HepG2 (cell line): ENCODE data around the gene DZIP1L. TPM values are rescaled to one million over a fixed set of nuclear protein-coding genes. Genes with fewer than 3 reads are reported as not detected.

ENCODE experiments used
- ATAC-seq: fragments of 200-7000 bp; cut with Tn5 transposase; 3 replicates; pipeline ENCODE4 v1.9.1; 2020; ENCODE audit warnings: mild to moderate bottlenecking, moderate library complexity
- BruUV-seq: library from RNA; stranded (reverse); fragments of 400-500 nt; replicated peaks from 2 replicates; lab custom pipeline; 2021; lab: Mats Ljungman, UMichigan
- CTCF ChIA-PET: fragments of 300-600 bp; formaldehyde crosslinking; extraction: SDS; loops from one replicate; lab custom pipeline; 2021; ENCODE audit warnings: low total read pairs, inconsistent platforms, low intra/inter-chr PET ratio; lab: Yijun Ruan, JAX
- POLR2A ChIA-PET: fragments of 350-600 bp; sonication (Branson Sonifier 250); formaldehyde crosslinking; loops from one replicate; lab custom pipeline; 2020; ENCODE audit warnings: antibody characterized with exemption, inconsistent platforms; lab: Yijun Ruan, JAX
- DNase-seq: peaks from one replicate; pipeline ENCODE4 v3.0.0-alpha.2; 2015; ENCODE audit warnings: low spot score
- FAIRE-seq: peaks from 3 replicates; lab custom pipeline; 2011; peaks lifted over from hg19 to GRCh38; lab: Jason Lieb, UNC
- H2AFZ ChIP-seq: one replicate; pipeline ENCODE4 v1.6.1; 2011; ENCODE audit warnings: low read length, inconsistent platforms
- H3K27ac ChIP-seq: fragments of 300-600 bp; 3 replicates; pipeline ENCODE4 v1.8.0; 2011; ENCODE audit warnings: mixed run types, mild to moderate bottlenecking, mixed read lengths, low read length, inconsistent platforms; ENCODE audit not compliant: insufficient read depth; ENCODE audit errors: extremely low read length
- H3K27me3 ChIP-seq, 2 experiments: fragments of 200-600 bp in 1 of 2; 2 replicates in 1 of 2; 3 replicates in 1 of 2; pipeline versions ENCODE4 v1.6.0 to v1.8.0; 2011; ENCODE audit warnings: low read length in 2 of 2, mild to moderate bottlenecking in 2 of 2, moderate library complexity in 2 of 2, inconsistent platforms in 1 of 2; ENCODE audit not compliant: insufficient read depth in 2 of 2, control insufficient read depth in 1 of 2
- H3K36me3 ChIP-seq, 2 experiments: fragments of 200-600 bp in 1 of 2; replicated peaks in 1 of 2; 2 replicates in 1 of 2; 3 replicates in 1 of 2; pipeline versions ENCODE4 v1.5.1 to v1.8.0; 2011; ENCODE audit warnings: low read length in 2 of 2, inconsistent platforms in 1 of 2; ENCODE audit not compliant: insufficient read depth in 2 of 2, control insufficient read depth in 1 of 2
- H3K4me1 ChIP-seq: 2 replicates; pipeline ENCODE4 v1.5.1; 2012; ENCODE audit warnings: low read length, inconsistent platforms; ENCODE audit not compliant: insufficient read depth
- H3K4me2 ChIP-seq: 2 replicates; pipeline ENCODE4 v1.6.0; 2011; ENCODE audit warnings: low read depth, low read length, inconsistent platforms
- H3K4me3 ChIP-seq, 3 experiments: fragments of 200-600 bp in 1 of 3; sonication (generic), shearing (Covaris generic) in 1 of 3; replicated peaks in 1 of 3; 2 replicates each; pipeline ENCODE4 v1.5.1; 2011 to 2016; ENCODE audit warnings: low read length in 3 of 3, inconsistent platforms in 2 of 3, low read depth in 2 of 3, mild to moderate bottlenecking in 2 of 3, control low read depth in 1 of 3, mixed read lengths in 1 of 3; ENCODE audit not compliant: insufficient read depth in 1 of 3
- H3K79me2 ChIP-seq: one replicate; pipeline ENCODE4 v1.6.1; 2011; ENCODE audit warnings: low read length, inconsistent platforms; ENCODE audit not compliant: insufficient read depth
- H3K9ac ChIP-seq: 2 replicates; pipeline ENCODE4 v1.6.0; 2011; ENCODE audit warnings: mild to moderate bottlenecking, low read depth, low read length, inconsistent platforms; ENCODE audit not compliant: insufficient read depth
- H3K9me3 ChIP-seq: 2 replicates; pipeline ENCODE4 v1.5.1; 2012; ENCODE audit warnings: mild to moderate bottlenecking, low read length
- H4K20me1 ChIP-seq: 2 replicates; pipeline ENCODE4 v1.6.0; 2011; ENCODE audit warnings: inconsistent platforms, mild to moderate bottlenecking, low read length, moderate library complexity; ENCODE audit not compliant: insufficient read depth
- ETV5 ChIP-seq: IDR thresholded peaks from 2 replicates; pipeline ENCODE4 v1.6.1; 2018; ENCODE audit warnings: missing biosample characterization, missing genetic modification reagents, inconsistent platforms, borderline replicate concordance
- GATAD2A ChIP-seq: IDR thresholded peaks from 2 replicates; pipeline ENCODE4 v1.6.1; 2016
- IKZF1 ChIP-seq: fragments of 450-650 bp; IDR thresholded peaks from 2 replicates; pipeline ENCODE4 v1.7.1; 2016
- MIER2 ChIP-seq: IDR thresholded peaks from 2 replicates; pipeline ENCODE4 v1.6.1; 2016; ENCODE audit warnings: missing biosample characterization, missing genetic modification reagents
- SALL1 ChIP-seq: sonication (generic); formaldehyde crosslinking; IDR thresholded peaks from 2 replicates; pipeline ENCODE4 v1.8.0; 2022; ENCODE audit warnings: mild to moderate bottlenecking, missing genetic modification reagents
- SIN3A ChIP-seq: IDR thresholded peaks from 2 replicates; pipeline ENCODE4 v1.6.1; 2011; ENCODE audit warnings: low read depth, mild to moderate bottlenecking, control low read depth, low read length, borderline replicate concordance
- SP1 ChIP-seq, 2 experiments: fragments of 450-650 bp in 1 of 2; sonication (generic) in 1 of 2; formaldehyde crosslinking in 1 of 2; IDR thresholded peaks; 2 replicates each; pipeline versions ENCODE4 v1.4.0 to v1.6.1; 2016 to 2020; ENCODE audit warnings: missing genetic modification reagents in 1 of 2
- ZFP37 ChIP-seq: sonication (generic); formaldehyde crosslinking; IDR thresholded peaks from 2 replicates; pipeline ENCODE4 v1.4.0; 2020; ENCODE audit warnings: missing genetic modification reagents, borderline replicate concordance
- ZNF207 ChIP-seq: fragments of 450-650 bp; IDR thresholded peaks from 2 replicates; pipeline ENCODE4 v1.6.1; 2016; ENCODE audit warnings: antibody characterized with exemption, borderline replicate concordance
- ZNF232 ChIP-seq: sonication (generic); formaldehyde crosslinking; IDR thresholded peaks from 2 replicates; pipeline ENCODE4 v1.4.0; 2020; ENCODE audit warnings: missing genetic modification reagents, borderline replicate concordance
- ZNF547 ChIP-seq: sonication (generic); formaldehyde crosslinking; IDR thresholded peaks from 2 replicates; pipeline ENCODE4 v1.5.1; 2020; ENCODE audit warnings: mild to moderate bottlenecking, missing genetic modification reagents
- ZNF678 ChIP-seq: sonication (generic); formaldehyde crosslinking; IDR thresholded peaks from 2 replicates; pipeline ENCODE4 v1.4.0; 2020; ENCODE audit warnings: mild to moderate bottlenecking, missing genetic modification reagents
- ZNF777 ChIP-seq: sonication (generic); formaldehyde crosslinking; IDR thresholded peaks from 2 replicates; pipeline ENCODE4 v1.4.0; 2020; ENCODE audit warnings: missing genetic modification reagents
- ZNF816 ChIP-seq: sonication (generic); formaldehyde crosslinking; IDR thresholded peaks from 2 replicates; pipeline ENCODE4 v1.8.0; 2022; ENCODE audit warnings: missing genetic modification reagents, mild to moderate bottlenecking, borderline replicate concordance
- WGBS: methylation state at CpG from one replicate; pipeline ENCODE4 v1.1.6; 2017; ENCODE audit warnings: low lambda C conversion rate; 5-methylcytosine and 5-hydroxymethylcytosine counted together
- in situ Hi-C: cut with HindIII; loops from 2 replicates; pipeline ENCODE4 v1.10.0; 2017; ENCODE audit warnings: low pct_unique_long_range_greater_than_20kb; ENCODE audit not compliant: extremely low pct_ligation_motif_present
- intact Hi-C: fragments of 100-400 bp; cut with micrococcal nuclease; formaldehyde crosslinking; loops from one replicate; pipeline ENCODE4 v1.10.0; 2022; ENCODE audit not compliant: unreplicated experiment
- polyA plus RNA-seq, 8 experiments: library from polyadenylated mRNA; depleted of rRNA in 3 of 8; stranded (reverse) in 7 of 8; unstranded in 1 of 8; fragments of >200 nt; fragmentation: Illumina TruSeq in 4 of 8; extraction: Trizol in 4 of 8; gene quantifications; 2 replicates each; pipeline versions ENCODE4 v1.2.1 to v1.2.3, GENCODE V29; 2011 to 2016; ENCODE audit warnings: low read depth in 4 of 8, missing spikeins in 1 of 8, mixed read lengths in 1 of 8; ENCODE audit not compliant: insufficient read depth in 1 of 8
- total RNA-seq, 5 experiments: library from RNA; depleted of rRNA; stranded (reverse); fragments of >200 nt; fragmentation: Illumina TruSeq; extraction: Trizol; gene quantifications; 2 replicates each; pipeline ENCODE4 v1.2.3, GENCODE V29; 2016; ENCODE audit warnings: low read depth in 1 of 5

Gene DZIP1L
- total and polyA plus RNA-seq, 2 of the 13 experiments (the other 11 are each of a cell fraction or from before 2014, with no cell fraction given) = 0.90 to 1.2 TPM

DNA sequence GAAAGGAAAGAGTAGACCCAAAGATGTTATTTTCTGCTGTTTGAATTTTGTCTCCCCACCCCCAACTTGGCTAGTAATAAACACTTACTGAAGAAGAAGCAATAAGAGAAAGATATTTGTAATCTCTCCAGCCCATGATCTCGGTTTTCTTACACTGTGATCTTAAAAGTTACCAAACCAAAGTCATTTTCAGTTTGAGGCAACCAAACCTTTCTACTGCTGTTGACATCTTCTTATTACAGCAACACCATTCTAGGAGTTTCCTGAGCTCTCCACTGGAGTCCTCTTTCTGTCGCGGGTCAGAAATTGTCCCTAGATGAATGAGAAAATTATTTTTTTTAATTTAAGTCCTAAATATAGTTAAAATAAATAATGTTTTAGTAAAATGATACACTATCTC is 83.9 kb downstream of the DZIP1L start:
- no peak overlapping the region for H3K4me3 ChIP-seq
- H3K36me3 ChIP-seq = no peaks in the 10 kb centered on the region
- FAIRE-seq (no peak), ATAC-seq (no peak), DNase-seq (no peak)
- in situ Hi-C loops (no loop called here), intact Hi-C loops (no loop called here)
- TF ChIP-seq GATAD2A (no peak), IKZF1 (no peak), ZNF777 (CRISPR knock-in tag) (no peak), ZNF232 (no peak), ZFP37 (CRISPR knock-in tag) (no peak), ETV5 (no peak), ZNF816 (CRISPR knock-in tag) (no peak)
- no peaks in the 10 kb centered on the region for H3K4me1 ChIP-seq
- no peak overlapping the region for H3K9ac ChIP-seq
- ChIA-PET POLR2A (no interaction called here), CTCF (no interaction called here)
- H4K20me1 ChIP-seq = no peaks in the 10 kb centered on the region
- no peaks in the 10 kb centered on the region for H3K9me3 ChIP-seq
- H3K79me2 ChIP-seq = no peaks in the 10 kb centered on the region
- H3K27ac ChIP-seq = no peak overlapping the region
- 69% methylated on average over 3 of the region's 3 CpGs for WGBS
- H3K4me2 ChIP-seq = no peak overlapping the region
- no peak overlapping the region for H2AFZ ChIP-seq
- no peaks in the 10 kb centered on the region for H3K27me3 ChIP-seq
- no TSS peak for BruUV-seq

GRCh38 chr3:138030734-138031280 is 84.6 kb downstream of the DZIP1L start:
- no TSS peak for BruUV-seq
- no peak overlapping the region for H3K4me2 ChIP-seq
- H3K9ac ChIP-seq = no peak overlapping the region
- H3K4me1 ChIP-seq = no peaks in the 10 kb centered on the region
- no peaks in the 10 kb centered on the region for H3K79me2 ChIP-seq
- H2AFZ ChIP-seq = no peak overlapping the region
- FAIRE-seq (no peak), DNase-seq (no peak), ATAC-seq (no peak)
- in situ Hi-C loops = no loop called here
- H3K9me3 ChIP-seq = no peaks in the 10 kb centered on the region
- no peak overlapping the region for H3K27ac ChIP-seq
- CTCF ChIA-PET = no interaction called here
- H3K36me3 ChIP-seq = no peaks in the 10 kb centered on the region
- POLR2A ChIA-PET = no interaction called here
- no peak for TF ChIP-seq ZNF207
- no peak for TF ChIP-seq SALL1 (CRISPR knock-in tag)
- no peak for TF ChIP-seq ZNF547 (CRISPR knock-in tag)
- no peak for TF ChIP-seq ZNF678 (CRISPR knock-in tag)
- TF ChIP-seq SP1 (IDR thresholded peaks at IDR 0.05) = no peak
- TF ChIP-seq SP1 (CRISPR knock-in tag; IDR thresholded peaks at IDR 0.05) = no peak
- TF ChIP-seq MIER2 (CRISPR knock-in tag) = no peak
- no peak for TF ChIP-seq SIN3A
- intact Hi-C loops = no loop called here
- 47% methylated on average over 11 of the region's 11 CpGs for WGBS
- H3K4me3 ChIP-seq = no peak overlapping the region
- no peaks in the 10 kb centered on the region for H3K27me3 ChIP-seq
- no peaks in the 10 kb centered on the region for H4K20me1 ChIP-seq
